ENCODE measurements around the gene TBC1D9. TPM values are rescaled to one million over a fixed set of nuclear protein-coding genes. Genes with fewer than 3 reads are reported as not detected.

Gene TBC1D9
- total RNA-seq, 1 experiment from 2014 or later = 9.5 TPM

DNA sequence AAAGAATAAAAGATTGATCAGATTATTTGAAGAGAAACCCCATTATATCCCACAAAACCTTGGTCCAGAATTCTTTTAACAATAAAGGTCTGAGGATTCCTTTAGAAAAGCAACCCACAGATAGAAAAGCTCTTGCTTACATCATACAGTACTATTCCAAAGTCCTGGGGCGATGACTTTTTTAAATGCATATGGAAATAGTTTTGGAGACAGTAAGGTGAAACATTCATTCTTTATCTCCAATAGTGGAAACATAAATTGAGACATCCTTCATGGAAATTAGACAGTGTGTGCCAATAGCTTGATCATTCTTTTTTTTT is 101.7 kb downstream of the TBC1D9 start:
- TF ChIP-seq SRF (IDR thresholded peaks at IDR 0.05; ENCODE audit: low read depth) (no peak), ELF1 (IDR thresholded peaks at IDR 0.05; ENCODE audit: borderline replicate concordance, low read depth) (no peak), ZFX (IDR thresholded peaks at IDR 0.05) (no peak), RAD21 (IDR thresholded peaks at IDR 0.05; ENCODE audit: low read depth) (no peak), YY1 (IDR thresholded peaks at IDR 0.05; ENCODE audit: extremely low read depth, insufficient replicate concordance, low read depth, low read length) (no peak), JUND (IDR thresholded peaks at IDR 0.05) (no peak), EZH2 (IDR thresholded peaks at IDR 0.05) (no peak), ZNF274 (IDR thresholded peaks at IDR 0.05; ENCODE audit: low read depth, low read length) (no peak), TCF7L2 (IDR thresholded peaks at IDR 0.05; ENCODE audit: borderline replicate concordance, extremely low read depth, insufficient read depth, insufficient read length) (no peak), FOSL1 (IDR thresholded peaks at IDR 0.05; ENCODE audit: low read depth) (no peak), CBX3 (IDR thresholded peaks at IDR 0.05; ENCODE audit: low read depth) (no peak)
- TF ChIP-seq, protein P1, sequence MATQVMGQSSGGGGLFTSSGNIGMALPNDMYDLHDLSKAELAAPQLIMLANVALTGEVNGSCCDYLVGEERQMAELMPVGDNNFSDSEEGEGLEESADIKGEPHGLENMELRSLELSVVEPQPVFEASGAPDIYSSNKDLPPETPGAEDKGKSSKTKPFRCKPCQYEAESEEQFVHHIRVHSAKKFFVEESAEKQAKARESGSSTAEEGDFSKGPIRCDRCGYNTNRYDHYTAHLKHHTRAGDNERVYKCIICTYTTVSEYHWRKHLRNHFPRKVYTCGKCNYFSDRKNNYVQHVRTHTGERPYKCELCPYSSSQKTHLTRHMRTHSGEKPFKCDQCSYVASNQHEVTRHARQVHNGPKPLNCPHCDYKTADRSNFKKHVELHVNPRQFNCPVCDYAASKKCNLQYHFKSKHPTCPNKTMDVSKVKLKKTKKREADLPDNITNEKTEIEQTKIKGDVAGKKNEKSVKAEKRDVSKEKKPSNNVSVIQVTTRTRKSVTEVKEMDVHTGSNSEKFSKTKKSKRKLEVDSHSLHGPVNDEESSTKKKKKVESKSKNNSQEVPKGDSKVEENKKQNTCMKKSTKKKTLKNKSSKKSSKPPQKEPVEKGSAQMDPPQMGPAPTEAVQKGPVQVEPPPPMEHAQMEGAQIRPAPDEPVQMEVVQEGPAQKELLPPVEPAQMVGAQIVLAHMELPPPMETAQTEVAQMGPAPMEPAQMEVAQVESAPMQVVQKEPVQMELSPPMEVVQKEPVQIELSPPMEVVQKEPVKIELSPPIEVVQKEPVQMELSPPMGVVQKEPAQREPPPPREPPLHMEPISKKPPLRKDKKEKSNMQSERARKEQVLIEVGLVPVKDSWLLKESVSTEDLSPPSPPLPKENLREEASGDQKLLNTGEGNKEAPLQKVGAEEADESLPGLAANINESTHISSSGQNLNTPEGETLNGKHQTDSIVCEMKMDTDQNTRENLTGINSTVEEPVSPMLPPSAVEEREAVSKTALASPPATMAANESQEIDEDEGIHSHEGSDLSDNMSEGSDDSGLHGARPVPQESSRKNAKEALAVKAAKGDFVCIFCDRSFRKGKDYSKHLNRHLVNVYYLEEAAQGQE (IDR thresholded peaks at IDR 0.05; ENCODE audit: low read depth) = no peak
- TF ChIP-seq, protein P2, sequence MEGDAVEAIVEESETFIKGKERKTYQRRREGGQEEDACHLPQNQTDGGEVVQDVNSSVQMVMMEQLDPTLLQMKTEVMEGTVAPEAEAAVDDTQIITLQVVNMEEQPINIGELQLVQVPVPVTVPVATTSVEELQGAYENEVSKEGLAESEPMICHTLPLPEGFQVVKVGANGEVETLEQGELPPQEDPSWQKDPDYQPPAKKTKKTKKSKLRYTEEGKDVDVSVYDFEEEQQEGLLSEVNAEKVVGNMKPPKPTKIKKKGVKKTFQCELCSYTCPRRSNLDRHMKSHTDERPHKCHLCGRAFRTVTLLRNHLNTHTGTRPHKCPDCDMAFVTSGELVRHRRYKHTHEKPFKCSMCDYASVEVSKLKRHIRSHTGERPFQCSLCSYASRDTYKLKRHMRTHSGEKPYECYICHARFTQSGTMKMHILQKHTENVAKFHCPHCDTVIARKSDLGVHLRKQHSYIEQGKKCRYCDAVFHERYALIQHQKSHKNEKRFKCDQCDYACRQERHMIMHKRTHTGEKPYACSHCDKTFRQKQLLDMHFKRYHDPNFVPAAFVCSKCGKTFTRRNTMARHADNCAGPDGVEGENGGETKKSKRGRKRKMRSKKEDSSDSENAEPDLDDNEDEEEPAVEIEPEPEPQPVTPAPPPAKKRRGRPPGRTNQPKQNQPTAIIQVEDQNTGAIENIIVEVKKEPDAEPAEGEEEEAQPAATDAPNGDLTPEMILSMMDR (IDR thresholded peaks at IDR 0.05 in 2 of 3, conservative IDR thresholded peaks at IDR 0.05 in 1 of 3; ENCODE audit: borderline replicate concordance in 1 of 3, insufficient read depth in 1 of 3, low read depth in 2 of 3, low read length in 2 of 3) = no peak
- H3K36me3 ChIP-seq (ENCODE audit: control insufficient read depth in 1 of 2, insufficient read depth in 2 of 2, low read length in 2 of 2) = no peaks in the 10 kb centered on the region; a peak in 1 of 4 replicates
- no peaks in the 10 kb centered on the region for H3K9me3 ChIP-seq (ENCODE audit: control insufficient read depth in 1 of 2, insufficient read depth in 1 of 2, low read depth in 1 of 2, low read length in 2 of 2)
- DNase-seq (ENCODE audit: low read depth, low spot score) (no peak), ATAC-seq (no peak)
- no TSS peak for BruUV-seq (replicated peaks)
- no peaks in the 10 kb centered on the region for H3K27me3 ChIP-seq (ENCODE audit: insufficient read depth, low read length)
- no peaks in the 10 kb centered on the region for H3K9me2 ChIP-seq (ENCODE audit: insufficient read depth)
- intact Hi-C loops (cut with micrococcal nuclease) = no loop called here
- H3K27ac ChIP-seq (ENCODE audit: low read depth, low read length) = no peak overlapping the region
- ChIA-PET RAD21 (ENCODE audit: low non-redundant PET in 1 of 2, low total read pairs in 2 of 2, uncharacterized antibody in 2 of 2, unreplicated experiment in 2 of 2) (no interaction called here), POLR2A (no interaction called here), CTCF (no interaction called here)
- H3K4me1 ChIP-seq (ENCODE audit: control insufficient read depth in 1 of 2, insufficient read depth in 2 of 2, low read length in 2 of 2) = no peaks in the 10 kb centered on the region
- H3K4me2 ChIP-seq (ENCODE audit: low read length) = no peak overlapping the region
- no peak overlapping the region for H2AFZ ChIP-seq (ENCODE audit: low read depth, low read length, poor library complexity, severe bottlenecking)
- H3K9ac ChIP-seq (ENCODE audit: low read length) = no peak overlapping the region
- no peaks in the 10 kb centered on the region for H4K20me1 ChIP-seq (ENCODE audit: insufficient read depth)
- no peak overlapping the region for H3K4me3 ChIP-seq (replicated peaks in 1 of 2; ENCODE audit: low read depth in 1 of 2, low read length in 2 of 2)
- no peaks in the 10 kb centered on the region for H3K79me2 ChIP-seq (ENCODE audit: insufficient read depth, low read length)
